ENCODE measurements around the gene TFDP2.
A peak's percentile ranks its signal among the peaks of the same experiment; 100 is the strongest.

The TFDP2 gene

DNA sequence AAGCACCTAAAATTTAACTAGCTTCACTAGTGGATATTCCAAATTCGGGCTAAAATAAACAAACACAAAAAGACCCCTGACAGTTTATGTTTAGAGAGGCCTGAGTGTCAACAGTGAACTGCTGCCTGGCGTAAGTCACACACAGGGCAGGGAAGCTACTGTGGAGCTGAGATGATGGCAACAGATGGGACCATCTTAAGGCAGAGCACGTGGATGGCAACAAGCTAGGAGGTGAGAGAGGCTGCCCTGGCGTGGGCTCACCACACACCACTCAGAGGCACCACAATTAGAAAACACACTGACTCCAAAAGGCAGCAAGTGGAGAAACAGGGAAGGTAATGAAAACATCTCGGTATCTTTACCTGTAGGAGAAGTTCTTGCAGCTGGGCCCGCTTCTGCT, 179.6 kb downstream of the TFDP2 start:
- TF ChIP-seq, protein P1, sequence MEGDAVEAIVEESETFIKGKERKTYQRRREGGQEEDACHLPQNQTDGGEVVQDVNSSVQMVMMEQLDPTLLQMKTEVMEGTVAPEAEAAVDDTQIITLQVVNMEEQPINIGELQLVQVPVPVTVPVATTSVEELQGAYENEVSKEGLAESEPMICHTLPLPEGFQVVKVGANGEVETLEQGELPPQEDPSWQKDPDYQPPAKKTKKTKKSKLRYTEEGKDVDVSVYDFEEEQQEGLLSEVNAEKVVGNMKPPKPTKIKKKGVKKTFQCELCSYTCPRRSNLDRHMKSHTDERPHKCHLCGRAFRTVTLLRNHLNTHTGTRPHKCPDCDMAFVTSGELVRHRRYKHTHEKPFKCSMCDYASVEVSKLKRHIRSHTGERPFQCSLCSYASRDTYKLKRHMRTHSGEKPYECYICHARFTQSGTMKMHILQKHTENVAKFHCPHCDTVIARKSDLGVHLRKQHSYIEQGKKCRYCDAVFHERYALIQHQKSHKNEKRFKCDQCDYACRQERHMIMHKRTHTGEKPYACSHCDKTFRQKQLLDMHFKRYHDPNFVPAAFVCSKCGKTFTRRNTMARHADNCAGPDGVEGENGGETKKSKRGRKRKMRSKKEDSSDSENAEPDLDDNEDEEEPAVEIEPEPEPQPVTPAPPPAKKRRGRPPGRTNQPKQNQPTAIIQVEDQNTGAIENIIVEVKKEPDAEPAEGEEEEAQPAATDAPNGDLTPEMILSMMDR (conservative IDR thresholded peaks at IDR 0.05; ENCODE audit: low read depth), result no peak
- DNase-seq (ENCODE audit: low spot score), result no peak
- POLR2A ChIA-PET (ENCODE audit: low non-redundant PET), result no interaction called here
- H3K27ac ChIP-seq, result peak overlapping the region; percentile 35
- CTCF ChIA-PET, result interaction anchor here (0.7 kb wide), 1 partner anchor 202 kb away, joined by 3 read pairs; no protein-coding TSS in a partner anchor

DNA sequence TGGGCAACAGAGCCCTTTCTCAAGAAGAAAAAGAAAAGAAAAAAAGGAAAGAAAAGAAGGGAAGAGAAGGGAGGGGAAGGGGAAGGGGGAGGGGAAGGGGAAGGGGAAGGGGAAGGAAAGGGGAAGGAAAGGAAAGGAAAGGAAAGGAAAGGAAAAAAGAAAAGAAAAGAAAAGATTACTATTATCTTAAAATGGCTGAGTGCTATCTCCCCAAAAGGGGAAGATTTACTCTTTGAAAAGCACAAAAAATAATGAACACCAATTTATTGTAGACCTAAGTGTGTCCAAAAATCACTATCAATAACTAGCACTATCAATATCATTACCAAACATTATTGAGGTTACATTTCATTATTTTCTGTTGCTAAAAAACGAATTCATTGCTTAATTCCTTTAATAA, 183.9 kb downstream of the TFDP2 start:
- CTCF ChIA-PET, result no interaction called here
- DNase-seq (ENCODE audit: low spot score), result no peak
- no peak overlapping the region for H3K27ac ChIP-seq
- POLR2A ChIA-PET (ENCODE audit: low non-redundant PET), result no interaction called here
- TF ChIP-seq, protein P1 (conservative IDR thresholded peaks at IDR 0.05; ENCODE audit: low read depth), result no peak

DNA sequence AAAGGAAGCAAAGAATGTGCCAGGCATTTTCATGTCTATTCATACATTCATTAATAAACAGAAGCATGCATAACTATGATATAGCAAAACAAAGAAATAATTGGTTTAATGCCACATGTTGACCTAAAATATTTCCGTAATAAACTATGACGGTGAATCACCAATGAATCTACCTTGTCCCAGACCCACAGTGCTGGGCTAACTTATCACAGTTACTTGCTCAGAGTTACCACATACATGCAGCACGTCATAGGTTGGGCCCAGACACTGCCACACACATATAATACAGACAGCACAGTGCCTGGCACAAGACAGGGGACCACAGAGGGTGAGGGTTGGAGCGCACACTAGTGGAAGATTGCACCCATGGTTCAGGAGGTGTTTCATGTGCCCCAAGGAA, 186.0 kb downstream of the TFDP2 start:
- H3K27ac ChIP-seq, result no peak overlapping the region
- TF ChIP-seq, protein P1 (conservative IDR thresholded peaks at IDR 0.05; ENCODE audit: low read depth), result no peak
- ChIA-PET POLR2A (ENCODE audit: low non-redundant PET) (no interaction called here), CTCF (interaction anchor here (0.7 kb wide), 1 partner anchor 228 kb away, joined by 3 read pairs; no protein-coding TSS in a partner anchor)
- no peak for DNase-seq (ENCODE audit: low spot score)

DNA sequence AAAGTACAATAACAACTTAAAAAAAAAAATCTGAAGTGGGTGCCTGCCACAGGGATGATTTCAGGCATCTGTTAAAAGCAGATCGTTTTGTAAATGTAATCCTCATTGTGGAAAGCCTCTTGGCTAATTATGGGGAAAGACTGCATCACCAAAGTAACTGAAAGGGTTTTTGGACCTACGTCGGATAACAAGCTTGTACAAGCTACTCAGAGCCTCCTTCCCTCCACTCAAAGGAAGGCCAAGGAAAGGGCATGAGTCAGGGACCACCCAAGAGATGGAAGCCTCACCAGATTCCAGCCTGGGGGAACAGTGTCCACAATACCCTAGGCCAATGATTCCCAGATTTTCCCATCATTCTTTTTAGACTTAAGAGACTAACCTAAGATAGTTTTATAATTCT, 188.6 kb downstream of the TFDP2 start:
- POLR2A ChIA-PET (ENCODE audit: low non-redundant PET), result no interaction called here
- CTCF ChIA-PET, result interaction anchor here (0.7 to 1.0 kb wide), 2 partner anchors 12 to 47 kb away, joined by 3 read pairs; no protein-coding TSS in a partner anchor
- peak overlapping the region; percentile 89 for H3K27ac ChIP-seq
- TF ChIP-seq, protein P1 (conservative IDR thresholded peaks at IDR 0.05; ENCODE audit: low read depth), result no peak
- DNase-seq (ENCODE audit: low spot score), result peak; percentile 38

DNA sequence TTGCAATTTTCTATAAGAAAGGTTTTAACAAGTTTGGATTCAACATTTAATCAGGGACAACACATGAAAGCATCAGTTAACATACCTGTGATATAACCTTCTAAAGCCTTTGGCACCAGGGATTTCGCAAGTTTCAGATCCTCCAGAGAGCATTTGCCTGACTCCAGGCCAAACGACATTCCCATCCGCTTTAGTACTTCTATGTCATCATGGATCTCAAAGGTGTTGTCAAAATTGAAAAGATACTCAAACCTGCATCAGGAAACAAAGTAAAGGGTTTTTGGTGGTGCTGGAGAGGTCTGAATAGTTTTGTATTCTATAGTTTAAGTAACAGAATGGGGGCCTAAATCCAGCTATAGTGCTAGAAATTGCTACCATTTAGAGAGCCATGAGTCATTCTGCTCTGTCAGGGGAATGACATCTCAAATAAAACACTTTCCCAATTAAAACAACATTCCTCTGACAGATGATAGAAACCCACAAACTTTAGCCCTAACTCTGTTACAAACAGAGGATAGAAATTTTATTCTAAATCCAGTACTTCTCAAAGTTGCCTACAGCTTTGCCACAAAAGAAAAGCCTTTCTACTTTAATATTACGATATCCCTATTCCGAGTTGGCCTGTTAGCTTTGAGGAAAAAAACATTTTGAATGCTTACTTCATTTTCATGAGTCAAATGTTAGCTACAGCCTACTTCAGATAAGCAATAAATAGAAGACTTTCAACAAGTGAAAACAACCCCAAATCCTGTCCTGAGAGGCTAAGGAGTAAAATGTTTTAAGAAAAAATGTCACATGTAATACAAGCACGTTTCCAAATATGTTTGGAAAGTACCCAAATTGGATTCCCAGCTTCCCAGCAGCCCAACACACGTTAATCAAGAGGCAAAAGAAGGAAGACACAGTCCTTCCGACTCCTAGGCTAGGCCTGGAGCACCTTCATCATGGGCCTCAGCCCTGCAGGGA, 189.5 kb downstream of the TFDP2 start:
- peak overlapping the region; percentile 90 for H3K27ac ChIP-seq
- CTCF ChIA-PET, result interaction anchor here (0.6 to 1.0 kb wide), 3 partner anchors 46 to 67 kb away, joined by 3 read pairs; no protein-coding TSS in a partner anchor
- POLR2A ChIA-PET (ENCODE audit: low non-redundant PET), result no interaction called here

DNA sequence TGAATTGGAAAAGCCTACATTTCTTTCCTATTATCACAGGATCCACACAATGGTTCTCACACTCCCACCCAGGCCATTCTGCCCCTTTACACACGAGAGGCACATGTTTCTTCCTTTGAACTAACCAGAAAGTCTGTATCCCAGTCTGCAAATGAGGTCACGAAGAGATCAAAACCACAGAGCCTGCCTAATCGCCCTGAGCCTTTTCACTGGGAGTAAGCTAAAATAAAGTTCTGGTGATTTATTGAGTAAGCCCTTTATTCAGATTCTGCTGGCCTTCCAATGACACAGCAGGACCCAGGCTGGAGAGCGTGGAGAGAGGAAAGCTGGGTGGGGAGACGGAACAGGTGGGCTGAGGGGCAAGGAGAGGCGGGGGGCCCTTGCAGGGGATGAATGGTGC, 194.2 kb downstream of the TFDP2 start:
- DNase-seq (ENCODE audit: low spot score), result no peak
- POLR2A ChIA-PET (ENCODE audit: low non-redundant PET), result no interaction called here

More for the DNA sequence above, 189.5 kb downstream of the TFDP2 start:
- TF ChIP-seq, protein P1 (conservative IDR thresholded peaks at IDR 0.05; ENCODE audit: low read depth), result no peak
- DNase-seq (ENCODE audit: low spot score), result peak; percentile 82

More for the DNA sequence above, 194.2 kb downstream of the TFDP2 start:
- H3K27ac ChIP-seq, result peak overlapping the region; percentile 48
- TF ChIP-seq, protein P1 (conservative IDR thresholded peaks at IDR 0.05; ENCODE audit: low read depth), result no peak
- CTCF ChIA-PET, result no interaction called here

Measured in RWPE1 (cell line).